ENCODE data around the gene HOXC4.
A peak's percentile ranks its signal among the peaks of the same experiment; 100 is the strongest.

The HOXC4 gene

GRCh38 chr12:54015018-54015931, 38.4 kb upstream of the HOXC4 start (continued):
- TF ChIP-seq ZBTB1 (tag by site-specific recombination; IDR thresholded peaks at IDR 0.05) (no peak), ZNF670 (tag by site-specific recombination; IDR thresholded peaks at IDR 0.05; ENCODE audit: low read depth) (no peak), ZNF292 (tag by site-specific recombination; IDR thresholded peaks at IDR 0.05; ENCODE audit: borderline replicate concordance, low read depth) (no peak), ZNF560 (tag by site-specific recombination; IDR thresholded peaks at IDR 0.05; ENCODE audit: borderline replicate concordance) (no peak), ZBTB48 (tag by site-specific recombination; IDR thresholded peaks at IDR 0.05) (peak; percentile 40; the same call in 1 of the 2 replicates), ZNF155 (tag by site-specific recombination; IDR thresholded peaks at IDR 0.05) (no peak), ZNF433 (tag by site-specific recombination; IDR thresholded peaks at IDR 0.05; ENCODE audit: low read depth) (no peak), ZNF660 (tag by site-specific recombination; IDR thresholded peaks at IDR 0.05) (0 out of 2 replicates have a peak, but pooled peaks have one; percentile 32), REST (tag by site-specific recombination; IDR thresholded peaks at IDR 0.05) (no peak), ZBTB11 (tag by site-specific recombination; conservative IDR thresholded peaks at IDR 0.05; ENCODE audit: low read depth) (peak; percentile 46), SP7 (tag by site-specific recombination; IDR thresholded peaks at IDR 0.05) (peak; percentile 64), KLF8 (tag by site-specific recombination; IDR thresholded peaks at IDR 0.05) (no peak), ZNF791 (tag by site-specific recombination; IDR thresholded peaks at IDR 0.05) (no peak), ZNF362 (tag by site-specific recombination; IDR thresholded peaks at IDR 0.05) (no peak), KLF1 (tag by site-specific recombination; IDR thresholded peaks at IDR 0.05) (no peak), ZNF274 (IDR thresholded peaks at IDR 0.05; ENCODE audit: low read length) (no peak), ZNF274 (tag by site-specific recombination; IDR thresholded peaks at IDR 0.05; ENCODE audit: borderline replicate concordance) (no peak), BCL11B (tag by site-specific recombination; IDR thresholded peaks at IDR 0.05; ENCODE audit: low read depth) (0 out of 2 replicates have a peak, but pooled peaks have one; percentile 44), ZNF513 (tag by site-specific recombination; IDR thresholded peaks at IDR 0.05) (no peak), ZNF391 (tag by site-specific recombination; IDR thresholded peaks at IDR 0.05; ENCODE audit: borderline replicate concordance, low read depth) (no peak), ZNF645 (tag by site-specific recombination; IDR thresholded peaks at IDR 0.05) (no peak), ZNF48 (tag by site-specific recombination; IDR thresholded peaks at IDR 0.05) (no peak), ZNF561 (tag by site-specific recombination; IDR thresholded peaks at IDR 0.05; ENCODE audit: borderline replicate concordance) (no peak), ZNF324 (tag by site-specific recombination; IDR thresholded peaks at IDR 0.05) (no peak), ZNF830 (tag by site-specific recombination; IDR thresholded peaks at IDR 0.05; ENCODE audit: low read depth) (no peak), FEZF1 (tag by site-specific recombination; IDR thresholded peaks at IDR 0.05) (peak; percentile 31; the same call in 1 of the 2 replicates), ZBTB44 (tag by site-specific recombination; IDR thresholded peaks at IDR 0.05) (0 out of 2 replicates have a peak, but pooled peaks have one; percentile 46)

Measured in HEK293 (cell line).